ENCODE results near the gene TET3.
"Not testable (repeated sequence)": the region's sequence is repeated elsewhere in the genome, so short reads cannot be mapped to it uniquely, and the experiment has no call there.

The TET3 gene

GRCh38 chr2:73984203-73984921, at the start of gene TET3:
TSS of gene TET3 (plus strand) at chr2:73984910. CDS start at chr2:73986404, 1,494 bp downstream.
- no peak for DNase-seq (ENCODE audit: low read depth)

DNA sequence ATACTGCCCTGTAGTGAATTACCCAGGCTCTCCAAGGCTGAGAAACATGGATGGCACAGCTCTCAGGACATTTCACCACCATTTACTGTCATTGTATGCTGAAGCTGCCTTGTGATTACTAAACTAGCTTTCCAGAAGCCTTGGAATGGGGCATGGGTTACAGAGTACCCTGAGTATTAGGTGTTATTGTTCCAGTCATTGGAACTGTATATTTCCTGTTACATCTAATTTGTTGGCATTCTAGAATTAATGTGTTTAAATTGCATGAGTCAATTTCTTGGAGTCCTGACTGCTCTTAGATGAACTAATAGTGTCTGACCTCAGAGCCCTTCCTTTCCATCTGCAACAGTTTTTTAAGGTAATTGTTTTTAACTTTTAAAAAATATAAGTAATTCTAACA, 49.1 kb upstream of the TET3 start:
- no peak for DNase-seq (ENCODE audit: low read depth)

- DNase-seq (ENCODE audit: low read depth): no peak
These were observed 47.4 kb upstream of the TET3 start for GRCh38 chr2:73937103-73937885.

GRCh38 chr2:73937899-73938298, 46.8 kb upstream of the TET3 start:
- DNase-seq (ENCODE audit: low read depth): no peak

GRCh38 chr2:73938718-73939352, 45.9 kb upstream of the TET3 start:
- peak; percentile 60 for DNase-seq (ENCODE audit: low read depth)

- peak; percentile 20 for DNase-seq (ENCODE audit: low read depth)
These were observed 45.3 kb upstream of the TET3 start for GRCh38 chr2:73939419-73939818.

- DNase-seq (ENCODE audit: low read depth): not testable (repeated sequence)
These were observed 44.6 kb upstream of the TET3 start for GRCh38 chr2:73940066-73940465.

DNA sequence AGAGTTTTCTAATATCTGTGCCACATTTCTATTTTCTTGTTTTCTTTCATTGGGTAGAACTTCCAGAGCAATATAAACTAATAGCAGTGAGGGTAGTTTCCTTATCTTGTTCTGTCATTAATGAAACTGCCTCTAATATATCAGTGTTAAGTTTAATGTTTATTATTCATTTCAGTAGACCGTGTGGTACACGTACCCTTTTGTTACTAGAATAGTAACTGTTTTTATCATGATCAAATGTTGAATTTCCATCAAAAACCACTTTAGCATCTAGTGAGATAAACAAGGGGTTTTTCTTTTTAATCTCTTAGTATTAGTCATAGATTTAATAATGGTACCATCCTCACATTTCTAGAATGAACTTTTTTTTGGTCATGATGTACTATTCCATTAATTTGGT, 42.0 kb upstream of the TET3 start:
- no peak for DNase-seq (ENCODE audit: low read depth)

GRCh38 chr2:73944714-73945113, 40.0 kb upstream of the TET3 start:
- DNase-seq (ENCODE audit: low read depth): no peak

DNA sequence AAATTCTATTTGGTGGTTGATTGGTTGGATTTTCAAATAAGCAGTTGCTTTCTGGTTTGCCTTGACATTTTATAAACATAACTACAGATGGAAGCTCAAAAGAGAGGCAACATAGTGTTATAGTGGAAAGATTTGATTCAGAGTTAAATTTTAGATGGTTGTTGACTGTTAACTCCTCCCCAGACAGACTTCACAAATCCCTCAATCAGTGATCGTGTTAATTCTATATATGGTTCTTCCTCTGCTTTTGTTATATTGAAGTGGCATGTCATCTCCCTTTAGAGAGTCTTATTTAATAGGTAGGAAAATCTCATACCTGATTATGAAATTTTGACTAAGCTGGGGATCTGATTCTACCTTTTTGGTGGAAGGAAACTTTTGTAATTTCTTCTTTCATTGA, 38.5 kb upstream of the TET3 start:
- DNase-seq (ENCODE audit: low read depth): no peak

GRCh38 chr2:73946666-73947065, 38.0 kb upstream of the TET3 start:
- no peak for DNase-seq (ENCODE audit: low read depth)

- no peak for DNase-seq (ENCODE audit: low read depth)
These were observed 37.2 kb upstream of the TET3 start for GRCh38 chr2:73947412-73948018.

DNA sequence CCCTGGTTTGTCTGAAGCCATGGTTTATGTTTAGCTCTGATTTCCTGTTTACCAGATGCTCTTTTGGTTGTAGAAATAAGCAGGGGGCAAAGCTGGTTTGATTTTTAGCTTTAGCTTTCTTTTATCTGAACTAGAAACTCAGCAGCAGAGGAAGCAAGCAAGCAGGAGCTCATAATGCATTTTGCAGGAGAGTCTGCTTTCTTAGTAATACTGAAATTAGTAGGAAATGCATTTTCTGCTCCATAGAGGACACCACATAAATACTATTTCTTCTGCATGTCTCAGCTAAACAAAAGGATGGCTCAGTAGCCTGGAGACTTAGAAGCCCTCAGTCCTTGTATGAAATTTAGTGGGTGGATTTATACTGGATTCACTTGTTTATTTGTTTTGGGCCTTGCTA, 34.9 kb upstream of the TET3 start:
- DNase-seq (ENCODE audit: low read depth): no peak

- no peak for DNase-seq (ENCODE audit: low read depth)
These were observed 31.9 kb upstream of the TET3 start for GRCh38 chr2:73952499-73953446.

- no peak for DNase-seq (ENCODE audit: low read depth)
These were observed 28.4 kb upstream of the TET3 start for GRCh38 chr2:73956218-73956865.

DNA sequence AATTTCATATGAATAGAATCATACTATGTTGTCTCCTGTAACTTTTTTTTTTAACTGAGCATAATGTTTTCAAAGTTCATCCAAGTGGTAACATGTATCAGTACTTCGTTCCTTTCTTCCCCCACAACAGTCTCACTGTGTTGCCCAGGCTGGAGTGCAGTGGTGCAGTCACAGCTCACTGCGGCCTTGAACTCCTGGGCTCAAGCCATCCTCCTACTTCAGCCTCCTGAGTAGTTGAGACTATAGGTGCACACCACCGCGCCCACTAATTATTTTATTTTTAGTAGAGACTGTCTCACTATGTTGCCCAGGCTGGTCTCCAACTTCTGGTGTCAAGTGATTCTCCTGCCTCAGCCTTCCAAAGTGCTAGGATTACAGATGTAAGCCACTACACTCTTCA, 23.4 kb upstream of the TET3 start:
- DNase-seq (ENCODE audit: low read depth): no peak

GRCh38 chr2:73961823-73962615, 22.7 kb upstream of the TET3 start:
- no peak for DNase-seq (ENCODE audit: low read depth)

DNA sequence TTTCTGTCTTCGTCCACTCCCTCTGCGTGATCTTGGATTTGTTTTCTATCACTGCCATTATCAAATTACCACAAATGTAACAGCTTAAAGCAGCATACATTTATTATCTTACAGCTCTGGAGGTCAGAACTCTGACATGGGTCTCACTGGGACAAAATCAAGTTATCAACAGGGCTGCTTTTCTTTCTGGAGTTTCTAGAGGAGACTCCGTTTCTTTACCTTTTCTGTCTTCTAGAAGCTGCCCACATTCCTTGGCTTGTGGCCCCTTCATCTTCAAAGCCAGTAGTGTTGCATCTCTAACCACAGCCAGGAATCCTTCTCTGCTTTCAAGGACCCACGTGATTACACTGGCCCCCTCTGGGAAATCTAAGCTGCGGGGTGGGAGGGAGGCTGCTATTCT, 21.9 kb upstream of the TET3 start:
- no peak for DNase-seq (ENCODE audit: low read depth)

GRCh38 chr2:73963385-73964120, 21.2 kb upstream of the TET3 start:
- no peak for DNase-seq (ENCODE audit: low read depth)

Measured in HS-5 (cell line).